ENCODE data around the gene SNX11. TPM values are rescaled to one million over a fixed set of nuclear protein-coding genes. Genes with fewer than 3 reads are reported as not detected.

The SNX11 gene
- total and polyA plus RNA-seq, 9 of the 15 experiments (the other 6 are each of a cell fraction or from before 2014, with no cell fraction given), result 12.4 to 24.0 (median 16.8) TPM

GRCh38 chr17:48163809-48164208, 56.2 kb downstream of the SNX11 start:
- no TSS peak for BruUV-seq (replicated peaks)
- DNase-seq (ENCODE audit: extremely low read depth in 1 of 4, low spot score in 3 of 4) (no peak), ATAC-seq (no peak), FAIRE-seq (peak; percentile 23)
- H3K36me3 ChIP-seq (ENCODE audit: control insufficient read depth, insufficient read depth, low read length), result no peaks in the 10 kb centered on the region
- TF ChIP-seq CTCF (IDR thresholded peaks at IDR 0.05 in 2 of 3, conservative IDR thresholded peaks at IDR 0.05 in 1 of 3; ENCODE audit: insufficient read depth in 2 of 3, low read depth in 1 of 3, low read length in 3 of 3) (peak in 1 of 3 experiments; percentile 26; a peak in 1 of 6 replicates), MAX (CRISPR knock-in tag; IDR thresholded peaks at IDR 0.05) (no peak)
- intact Hi-C loops (cut with micrococcal nuclease), result no loop called here
- H2AFZ ChIP-seq (ENCODE audit: low read depth, low read length), result no peak overlapping the region
- no peak overlapping the region for H3K4me3 ChIP-seq
- H4K20me1 ChIP-seq (replicated peaks; ENCODE audit: control insufficient read depth, insufficient read depth, low read length), result no peaks in the 10 kb centered on the region
- no peaks in the 10 kb centered on the region; a peak in 1 of 5 replicates for H3K27me3 ChIP-seq (ENCODE audit: control insufficient read depth in 2 of 2, insufficient read depth in 2 of 2, low read length in 2 of 2)
- in situ Hi-C loops (cut with MboI), result no loop called here
- no peaks in the 10 kb centered on the region for H3K9me1 ChIP-seq (ENCODE audit: control insufficient read depth, insufficient read depth, low read length)
- H3K27ac ChIP-seq (ENCODE audit: extremely low read depth, low read depth, low read length), result no peak overlapping the region
- no peak overlapping the region for H3K9ac ChIP-seq (ENCODE audit: insufficient read depth in 1 of 2, low read depth in 2 of 2, low read length in 2 of 2)
- CTCF ChIA-PET (ENCODE audit: low intra/inter-chr PET ratio), result no interaction called here
- no peaks in the 10 kb centered on the region for H3K79me2 ChIP-seq (ENCODE audit: control insufficient read depth, insufficient read depth, low read length)
- H3K9me3 ChIP-seq (replicated peaks; ENCODE audit: control insufficient read depth, insufficient read depth, low read depth, low read length), result no peaks in the 10 kb centered on the region
- POLR2A ChIA-PET, result no interaction called here
- H3K4me1 ChIP-seq (replicated peaks in 1 of 2; ENCODE audit: control insufficient read depth in 2 of 2, insufficient read depth in 2 of 2, low read length in 2 of 2), result 0 out of 5 replicates have a peak, but pooled peaks cover 0 to under 1% of the 10 kb centered on the region in 2 experiments
- WGBS (ENCODE audit: insufficient coverage, low coverage, missing lambda C conversion rate), result 42% methylated on average over 1 of the region's 1 CpG
- no peak overlapping the region for H3K4me2 ChIP-seq (ENCODE audit: insufficient read depth, low read length)

- H2AFZ ChIP-seq (ENCODE audit: low read depth, low read length), result no peak overlapping the region
- in situ Hi-C loops (cut with MboI) (no loop called here), intact Hi-C loops (cut with micrococcal nuclease) (no loop called here)
- no peak for FAIRE-seq
- H3K36me3 ChIP-seq (ENCODE audit: control insufficient read depth, insufficient read depth, low read length), result no peaks in the 10 kb centered on the region
- POLR2A ChIA-PET, result interaction anchor here (1.6 kb wide), 1 partner anchor 22 kb away, joined by 5 read pairs; no protein-coding TSS in a partner anchor
- no TSS peak for BruUV-seq (replicated peaks)
- no peaks in the 10 kb centered on the region for H3K4me1 ChIP-seq (replicated peaks in 1 of 2; ENCODE audit: control insufficient read depth in 2 of 2, insufficient read depth in 2 of 2, low read length in 2 of 2)
- ATAC-seq, result no peak
- no peak for DNase-seq (ENCODE audit: extremely low read depth in 1 of 4, low spot score in 3 of 4)
- no peak overlapping the region for H3K27ac ChIP-seq (ENCODE audit: extremely low read depth, low read depth, low read length)
- no peak overlapping the region for H3K9ac ChIP-seq (ENCODE audit: insufficient read depth in 1 of 2, low read depth in 2 of 2, low read length in 2 of 2)
- no peaks in the 10 kb centered on the region for H4K20me1 ChIP-seq (replicated peaks; ENCODE audit: control insufficient read depth, insufficient read depth, low read length)
- no peak overlapping the region for H3K4me3 ChIP-seq
- peaks cover 0 to 11% of the 10 kb centered on the region in 2 experiments; a peak in 4 of 5 replicates for H3K27me3 ChIP-seq (ENCODE audit: control insufficient read depth in 2 of 2, insufficient read depth in 2 of 2, low read length in 2 of 2)
- H3K4me2 ChIP-seq (ENCODE audit: insufficient read depth, low read length), result no peak overlapping the region
- H3K9me1 ChIP-seq (ENCODE audit: control insufficient read depth, insufficient read depth, low read length), result no peaks in the 10 kb centered on the region
- 0% methylated on average over 1 of the region's 1 CpG for WGBS (ENCODE audit: insufficient coverage, low coverage, missing lambda C conversion rate)
- H3K9me3 ChIP-seq (replicated peaks; ENCODE audit: control insufficient read depth, insufficient read depth, low read depth, low read length), result no peaks in the 10 kb centered on the region
- H3K79me2 ChIP-seq (ENCODE audit: control insufficient read depth, insufficient read depth, low read length), result no peaks in the 10 kb centered on the region
- CTCF ChIA-PET (ENCODE audit: low intra/inter-chr PET ratio), result interaction anchor here (0.6 kb wide), 1 partner anchor 16 kb away, joined by 5 read pairs; no protein-coding TSS in a partner anchor
- TF ChIP-seq RREB1 (CRISPR knock-in tag; IDR thresholded peaks at IDR 0.05) (no peak), NFYB (IDR thresholded peaks at IDR 0.05; ENCODE audit: extremely low read depth, insufficient read length) (no peak)
Observed at GRCh38 chr17:48169926-48170325, 62.4 kb downstream of the SNX11 start.

Measured in K562 (cell line).